GDM1 (cell line): ENCODE results near the gene HAPLN1.

Experiments used
- DNase-seq: peaks from one replicate; lab custom pipeline; 2025; lab: John Stamatoyannopoulos, UW

Gene HAPLN1

DNA sequence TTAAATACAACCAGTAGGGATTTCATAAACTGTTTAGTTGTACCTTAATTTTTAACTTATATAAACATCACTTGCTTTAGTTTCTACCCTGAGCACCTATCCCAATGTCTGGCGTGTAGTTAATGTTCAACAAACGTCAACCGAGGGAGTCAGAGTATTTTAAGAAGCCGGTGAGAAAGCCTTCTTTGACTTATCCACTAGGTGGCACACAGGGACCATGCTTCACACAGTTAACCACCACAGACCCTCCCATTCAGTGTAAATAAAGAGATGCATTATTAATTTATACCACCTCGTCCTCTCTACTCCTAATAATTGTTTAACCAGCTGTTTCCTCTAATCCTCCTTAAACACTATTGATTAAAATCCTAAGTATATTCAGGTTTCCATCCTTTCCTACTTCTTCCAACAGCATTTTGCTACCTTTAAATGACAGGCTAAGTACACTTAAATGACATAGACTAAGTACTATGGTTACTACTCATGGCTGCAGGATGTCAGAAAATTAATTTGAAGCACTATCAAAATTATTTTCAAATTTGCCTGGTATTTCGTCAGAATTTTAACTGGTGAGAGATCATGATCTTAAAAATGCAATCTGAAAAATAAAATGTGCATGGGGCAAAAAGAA is 2.3 kb downstream of the HAPLN1 start:
- peak; percentile 47 for DNase-seq

DNA sequence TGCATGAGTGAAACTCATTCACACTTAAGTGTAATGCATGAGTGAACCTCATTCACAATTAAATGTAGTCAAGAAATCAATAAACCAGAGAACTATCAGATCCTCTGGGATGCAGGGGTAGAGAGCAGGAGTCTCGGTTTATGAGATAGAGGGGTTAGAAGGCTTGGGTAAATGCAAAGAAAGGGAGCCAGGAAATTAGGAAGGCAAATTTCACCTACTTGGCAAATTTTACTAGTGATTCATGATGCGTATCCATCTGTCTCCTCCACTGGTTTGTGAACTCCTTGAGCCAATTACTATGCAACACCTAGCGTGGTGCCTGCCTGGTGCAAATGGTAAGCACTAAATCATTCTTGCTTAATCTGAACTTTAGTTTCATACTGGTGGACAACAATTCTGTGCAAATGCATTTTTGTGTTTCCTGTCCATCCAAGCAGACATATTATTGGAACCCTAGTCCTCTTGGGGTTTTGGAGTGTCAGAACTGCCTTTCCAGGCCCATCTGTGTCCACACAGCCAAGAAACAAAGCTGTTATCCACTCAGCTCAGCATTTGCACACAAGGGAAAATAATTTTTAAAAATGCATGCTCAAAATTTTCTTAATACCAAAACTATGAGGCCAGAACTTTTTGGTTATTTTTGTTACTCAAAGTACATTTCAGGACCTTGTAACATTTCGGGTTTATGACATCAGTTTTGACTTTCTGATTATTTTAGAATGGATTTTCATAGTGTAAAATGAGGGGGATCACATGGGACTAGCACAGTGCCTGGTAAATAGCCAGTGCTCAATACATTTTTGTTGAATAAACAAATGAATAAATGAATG is 5.2 kb downstream of the HAPLN1 start:
- no peak for DNase-seq

DNA sequence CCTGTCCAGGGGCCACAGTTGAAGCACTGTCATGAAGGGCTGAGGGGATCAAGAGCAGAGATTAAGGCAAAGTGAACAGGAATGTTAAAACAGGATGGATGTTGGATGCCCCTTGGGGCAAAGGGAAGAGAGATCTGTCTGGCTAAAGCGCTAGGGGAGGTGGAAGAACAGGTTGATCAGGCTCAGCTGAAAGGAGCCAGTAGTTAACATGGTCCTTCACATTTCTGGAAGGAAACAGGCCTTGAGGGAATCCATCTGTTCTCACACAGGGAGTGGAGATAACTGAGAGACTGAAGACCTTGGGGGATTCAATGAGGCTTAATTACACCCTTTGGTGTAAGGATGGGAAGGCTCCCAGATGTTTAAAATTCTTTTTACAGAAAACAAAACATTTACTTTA is 5.8 kb downstream of the HAPLN1 start:
- no peak for DNase-seq

DNA sequence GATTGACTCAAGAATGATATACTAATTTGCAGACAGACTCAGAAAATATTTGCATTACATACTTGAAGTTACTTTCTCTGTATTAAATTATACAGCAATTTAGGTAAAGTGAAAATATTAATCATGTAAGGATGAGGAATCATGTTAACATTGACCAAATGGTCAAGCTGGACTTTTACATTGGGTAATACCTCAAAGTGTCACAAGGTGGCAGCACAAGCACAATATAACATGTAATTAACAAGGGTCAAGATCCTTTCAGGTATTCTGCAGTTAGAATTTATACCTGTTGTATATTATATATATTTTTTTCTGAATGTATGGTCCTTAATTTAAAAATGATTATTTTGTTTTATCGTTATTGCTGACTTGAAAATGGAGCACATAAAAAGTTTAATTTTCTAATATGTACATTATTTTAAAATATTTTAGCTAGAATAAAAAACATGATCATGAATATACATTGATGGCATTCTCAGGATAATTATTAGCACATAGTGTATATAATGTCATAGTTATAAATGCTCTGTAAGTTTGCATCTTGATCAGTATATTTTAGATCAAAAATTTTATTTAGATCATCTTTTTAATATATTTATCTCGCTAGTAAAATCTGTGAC is 8.6 kb downstream of the HAPLN1 start:
- DNase-seq, result no peak

DNA sequence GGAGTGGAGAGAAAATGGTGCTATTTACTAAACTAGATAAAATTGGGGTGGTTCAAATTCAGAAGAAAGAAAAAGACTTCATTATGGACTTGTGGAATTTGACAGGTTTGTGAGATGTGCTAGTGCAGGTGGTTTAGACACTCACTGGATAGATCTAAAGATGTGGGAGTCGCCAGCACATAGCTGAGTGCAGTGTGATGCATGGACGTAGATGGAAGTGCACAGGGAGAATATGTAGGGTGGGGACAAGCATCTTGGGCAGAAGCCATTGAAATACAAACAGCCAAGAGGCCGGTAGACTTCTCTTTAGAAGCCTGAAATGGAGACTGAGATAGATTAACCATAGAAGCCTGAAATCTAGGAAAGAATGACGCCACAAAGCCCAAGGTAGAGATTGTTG is 10.7 kb downstream of the HAPLN1 start:
- no peak for DNase-seq

DNA sequence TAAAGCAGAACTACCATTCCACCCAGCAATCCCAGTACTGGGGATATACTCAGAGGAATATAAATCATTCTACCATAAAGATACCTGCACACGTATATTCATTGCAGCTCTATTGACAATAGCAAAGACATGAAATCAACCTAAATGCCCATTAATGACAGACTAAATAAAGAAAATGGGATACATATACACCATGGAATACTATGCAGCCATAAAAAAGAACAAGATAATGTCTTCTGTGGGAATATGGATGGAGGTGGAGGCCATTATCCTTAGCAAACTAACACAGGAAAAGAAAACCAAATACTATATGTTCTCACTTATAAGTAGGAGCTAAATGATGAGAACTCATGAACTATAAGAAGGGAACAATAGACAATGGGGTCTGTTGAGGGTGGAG is 12.5 kb downstream of the HAPLN1 start:
- no peak for DNase-seq

DNA sequence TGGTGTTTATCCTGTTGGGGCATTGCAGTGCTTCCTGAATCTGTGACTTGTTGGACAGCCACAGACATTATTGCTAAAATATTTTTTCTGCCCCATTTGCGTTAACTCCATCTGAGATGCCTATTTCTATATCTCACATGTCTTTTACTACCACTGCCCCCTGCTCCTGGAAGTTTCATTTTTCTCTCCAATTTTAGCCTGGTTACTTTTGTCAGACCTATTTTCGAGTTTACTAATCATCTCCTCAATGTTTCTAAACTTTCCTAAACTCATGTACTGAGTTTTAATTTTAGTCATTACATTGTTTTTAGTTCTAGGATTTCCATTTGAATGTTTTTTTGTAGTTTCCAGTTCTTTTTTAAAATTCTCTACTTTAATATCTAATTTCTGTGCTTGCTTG is 17.6 kb downstream of the HAPLN1 start:
- DNase-seq, result no peak

DNA sequence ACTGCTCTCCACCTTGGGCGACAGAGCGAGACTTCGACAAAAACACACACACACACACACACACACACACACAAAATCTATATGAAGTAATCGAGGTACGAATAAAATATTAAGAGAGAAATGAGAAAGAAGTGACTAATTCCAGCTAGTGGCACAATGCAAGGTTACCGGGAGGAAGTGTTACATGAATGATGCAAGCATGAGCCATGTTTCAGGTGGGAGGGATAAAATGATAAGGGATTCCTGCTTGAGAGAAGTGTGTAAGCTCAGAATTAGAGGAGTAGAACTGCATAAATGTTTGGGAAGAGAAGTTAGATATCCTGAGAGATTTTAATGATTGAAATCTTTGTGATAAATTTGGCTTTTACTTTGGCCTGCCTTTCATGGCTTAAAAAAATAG is 18.8 kb downstream of the HAPLN1 start:
- no peak for DNase-seq

DNA sequence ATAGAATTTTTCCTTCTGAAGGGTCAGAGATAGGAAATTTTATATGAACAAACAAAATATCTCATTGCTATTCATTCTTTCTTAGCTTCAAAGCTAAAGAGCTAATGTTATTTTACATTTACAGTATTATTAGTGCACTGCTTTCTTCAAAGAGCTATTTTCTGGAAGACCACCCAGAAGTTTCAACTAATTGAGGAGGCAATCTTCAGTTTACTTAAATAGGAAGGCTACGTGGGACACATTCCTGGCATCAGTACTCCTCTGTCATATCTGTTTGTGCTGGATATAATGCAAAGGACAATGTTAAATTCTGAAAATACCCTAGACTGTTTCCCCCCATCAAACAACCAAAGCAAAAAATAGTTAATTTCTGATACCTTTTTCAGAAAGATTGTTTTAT is 30.8 kb downstream of the HAPLN1 start:
- DNase-seq, result no peak

DNA sequence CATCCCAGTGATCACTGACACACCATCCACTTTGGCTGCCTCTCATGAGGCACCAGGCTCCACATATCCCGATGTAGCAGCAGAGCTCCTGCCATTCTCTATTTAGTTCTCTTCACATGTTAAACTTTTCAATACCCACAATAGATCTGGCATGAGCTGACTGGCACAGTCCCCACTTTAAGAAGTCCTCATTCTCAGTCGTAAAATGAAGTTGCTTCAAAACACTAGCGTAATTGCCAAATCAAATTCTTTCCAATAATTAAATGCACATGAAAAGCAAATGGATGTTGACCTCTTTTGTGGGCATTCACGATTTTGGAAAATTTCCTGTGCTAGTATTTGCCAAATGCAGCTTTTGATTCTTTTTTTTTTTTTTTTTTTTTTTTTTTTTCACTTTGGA is 32.4 kb downstream of the HAPLN1 start:
- no peak for DNase-seq

DNA sequence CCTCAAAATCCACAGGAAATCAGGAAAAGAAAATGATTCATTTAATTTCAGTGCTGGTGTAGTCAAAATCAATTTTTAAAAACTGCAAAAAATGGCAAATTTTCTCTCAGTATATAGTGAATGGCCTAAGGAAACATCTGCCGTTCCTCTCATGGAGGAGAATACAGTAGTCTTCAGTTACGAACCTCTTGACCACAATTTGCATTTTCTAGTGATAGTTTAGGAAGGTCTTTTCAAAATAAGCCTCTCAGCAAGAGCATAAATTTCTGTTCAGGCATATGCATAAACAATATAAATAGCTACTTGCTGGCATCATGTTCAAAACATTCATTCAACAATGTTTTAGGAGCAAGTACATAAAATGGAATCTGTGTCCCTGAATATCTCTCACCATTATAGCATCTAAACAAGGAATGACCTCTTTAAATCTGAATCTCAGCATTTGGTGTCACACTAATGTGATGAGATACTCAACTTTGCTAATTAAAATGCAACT is 33.5 kb downstream of the HAPLN1 start:
- no peak for DNase-seq

DNA sequence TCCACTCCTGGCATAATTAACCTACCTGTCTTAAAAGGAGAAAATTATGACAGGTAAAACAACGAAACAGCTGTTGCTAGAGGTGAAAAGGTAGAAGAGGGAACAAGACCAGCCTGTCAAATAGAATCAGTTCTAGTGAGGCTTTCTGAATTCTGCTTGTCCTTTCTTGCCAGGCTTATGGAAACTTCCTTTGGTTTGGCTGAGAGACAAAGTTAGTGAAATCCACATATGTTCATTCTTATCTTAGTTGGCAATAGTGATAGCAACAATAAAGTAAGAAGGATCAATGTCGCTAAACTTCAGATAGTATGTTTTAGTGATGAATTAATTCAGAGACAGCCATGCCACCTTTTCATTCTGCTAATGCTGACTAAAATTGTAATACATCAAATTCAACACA is 34.4 kb downstream of the HAPLN1 start:
- DNase-seq, result no peak

DNA sequence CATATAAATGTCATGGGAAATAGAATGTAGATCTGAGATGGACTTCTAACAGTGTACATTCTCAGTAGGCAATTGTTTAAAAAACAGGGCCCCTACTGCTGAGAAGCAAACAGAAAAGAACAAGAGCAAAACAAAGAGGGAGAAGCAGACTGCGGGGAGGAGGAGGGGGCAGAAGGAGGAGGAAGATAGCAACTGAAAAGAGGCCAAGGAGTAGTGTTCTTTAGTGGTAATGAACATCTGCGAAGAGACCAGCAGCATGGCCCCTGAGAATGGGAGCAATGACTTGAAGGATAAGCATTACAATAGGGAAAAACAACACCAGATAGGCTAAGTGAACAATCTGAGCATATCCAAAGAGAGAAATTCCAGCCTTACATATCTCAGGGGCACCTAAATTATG is 36.8 kb downstream of the HAPLN1 start:
- DNase-seq, result no peak

DNA sequence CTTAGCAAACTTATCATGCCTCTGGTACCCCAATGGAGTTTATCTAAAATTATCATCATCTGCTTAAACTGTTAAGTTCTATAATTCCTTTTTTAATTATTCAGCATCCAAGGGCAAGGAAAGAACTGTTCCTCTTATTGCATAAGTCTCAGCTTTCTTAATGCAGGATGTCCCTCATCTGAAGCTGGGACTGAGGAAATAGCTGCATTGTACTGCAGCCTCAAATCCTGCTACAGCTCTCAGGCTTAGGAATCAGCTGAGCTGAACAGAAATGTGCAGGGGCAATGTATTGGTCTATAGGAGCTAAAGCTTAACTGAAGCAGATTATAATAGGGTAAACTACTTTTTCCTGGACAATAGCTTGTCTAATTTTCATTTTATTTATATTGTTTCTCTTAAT is 48.0 kb downstream of the HAPLN1 start:
- DNase-seq, result no peak

DNA sequence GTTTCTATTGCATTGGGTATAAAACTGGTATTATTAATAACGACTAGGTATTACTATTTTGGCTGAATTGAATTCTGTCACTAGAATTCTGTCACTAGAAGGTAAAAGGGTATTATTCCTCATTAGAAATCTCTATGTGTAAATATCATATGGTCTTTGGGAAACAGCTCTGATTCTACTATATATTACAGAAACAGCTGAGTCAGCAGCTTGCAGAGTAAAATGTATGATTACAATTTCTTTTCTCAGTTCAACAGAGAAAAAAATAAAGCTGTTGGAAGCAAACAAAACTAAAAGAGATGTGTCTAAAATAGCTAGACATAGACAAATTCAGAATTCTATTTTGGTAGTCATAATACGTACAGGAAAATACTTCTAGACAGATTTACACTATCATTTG is 48.5 kb downstream of the HAPLN1 start:
- DNase-seq, result no peak

DNA sequence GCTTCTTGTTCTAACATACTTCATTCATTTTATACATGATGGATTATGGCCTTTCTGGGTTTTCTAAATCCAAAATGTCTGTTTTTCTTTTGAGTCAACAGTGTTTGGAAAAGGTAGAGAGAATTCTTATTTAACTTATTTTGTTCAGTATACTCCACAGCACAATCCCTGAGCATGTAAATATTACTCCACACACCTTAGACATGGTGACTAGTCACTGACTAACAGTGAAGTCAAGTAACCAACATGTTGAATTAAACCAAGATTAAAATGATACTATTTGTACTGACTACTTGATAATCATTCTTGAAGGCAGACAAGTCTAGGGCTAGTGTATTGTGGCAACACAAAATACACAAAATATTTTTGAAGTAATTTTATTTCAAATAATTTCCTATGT is 55.0 kb downstream of the HAPLN1 start:
- no peak for DNase-seq

DNA sequence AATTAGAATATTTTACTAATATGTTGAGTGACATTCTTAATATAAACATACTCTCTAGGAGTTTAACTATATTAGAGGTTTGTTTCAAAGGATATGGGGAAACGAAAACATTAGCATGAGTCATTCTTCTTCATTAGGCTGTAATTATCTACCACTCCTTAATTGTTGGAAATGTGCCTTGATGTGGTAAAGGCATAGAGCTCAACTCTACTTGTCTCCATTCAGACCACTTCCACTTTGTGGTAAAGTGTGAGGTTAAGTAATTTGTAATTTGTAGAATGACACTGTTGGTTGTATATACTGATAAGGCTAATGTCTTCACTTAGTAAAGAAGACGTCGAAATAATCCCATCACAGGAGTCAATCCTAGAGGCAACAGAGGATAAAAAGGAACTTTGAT is 58.1 kb downstream of the HAPLN1 start:
- peak; percentile 8 for DNase-seq

DNA sequence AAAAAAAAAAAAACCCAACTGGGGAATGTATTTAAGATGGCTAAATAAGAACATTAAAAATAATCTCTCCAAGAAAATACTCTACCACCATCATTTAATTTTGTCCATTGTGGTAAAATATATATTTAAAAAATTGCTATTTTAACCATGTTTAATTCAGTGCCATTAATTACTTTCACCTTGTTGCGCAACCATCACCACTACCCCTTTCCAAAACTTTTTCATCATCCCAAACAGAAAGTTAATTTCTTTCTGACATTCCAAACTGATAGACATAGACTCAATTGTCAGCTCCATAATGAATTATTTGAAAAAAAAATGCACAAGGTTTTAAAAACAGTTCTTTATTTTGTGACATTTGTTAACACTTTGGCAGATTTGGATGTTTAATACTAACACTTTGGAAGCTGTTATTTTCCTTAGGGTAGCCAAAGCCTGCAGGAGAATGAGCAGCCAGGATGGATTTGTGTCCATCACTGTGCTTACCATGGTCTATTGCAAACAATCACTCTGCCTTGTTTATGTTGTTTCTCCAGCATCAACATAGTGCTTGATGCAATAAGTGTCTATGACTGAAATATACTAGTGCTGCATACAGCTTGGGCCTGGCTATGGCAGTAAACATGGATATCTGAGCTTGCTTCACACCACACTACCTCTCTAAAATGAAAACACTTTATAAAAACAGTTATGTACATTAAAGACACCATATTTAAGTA is 62.7 kb downstream of the HAPLN1 start:
- no peak for DNase-seq

DNA sequence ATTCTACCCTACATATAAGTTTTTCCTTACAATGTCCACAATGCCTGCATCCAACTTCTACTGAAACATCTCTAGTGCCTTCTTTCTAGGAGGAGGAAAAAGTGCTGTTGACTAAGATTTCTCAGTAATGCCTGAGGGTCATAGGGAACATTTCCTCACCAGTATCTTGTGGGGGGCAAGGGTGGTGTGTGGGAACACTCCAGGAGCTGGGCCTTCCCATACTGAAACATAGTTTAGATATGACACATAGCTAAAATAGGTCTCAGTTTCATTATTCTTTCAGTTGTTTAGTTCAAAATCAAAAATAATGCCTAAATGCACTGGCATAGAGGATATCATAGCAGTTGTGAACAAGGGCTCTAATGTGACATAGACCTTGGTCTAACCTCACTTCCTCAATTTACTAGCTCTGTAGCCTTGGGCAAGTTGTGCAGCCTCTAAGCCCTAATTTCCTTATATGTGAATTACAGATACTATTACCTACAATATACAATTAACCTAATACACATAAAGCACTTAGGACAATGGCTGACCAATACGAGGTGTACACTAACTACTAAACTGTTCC is 66.1 kb downstream of the HAPLN1 start:
- no peak for DNase-seq

DNA sequence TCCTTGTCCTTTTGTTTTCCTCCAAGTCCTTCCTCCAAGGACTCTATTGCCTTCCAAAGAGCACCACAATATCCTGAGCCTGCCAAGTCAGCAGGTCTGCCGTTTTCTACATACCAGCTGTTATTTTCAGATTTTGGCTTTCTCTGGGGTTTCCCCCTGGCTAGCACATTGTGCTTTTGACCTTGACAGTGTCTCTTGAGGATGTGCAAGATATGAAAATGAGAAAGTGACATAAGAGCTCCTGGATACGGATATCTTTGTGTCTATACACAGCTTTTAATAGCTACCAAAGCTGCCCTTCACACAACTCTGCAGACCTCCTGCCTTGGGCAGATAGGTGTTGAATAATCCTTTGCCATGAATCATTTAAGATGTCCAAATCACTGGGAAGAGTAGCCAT is 67.0 kb downstream of the HAPLN1 start:
- DNase-seq, result no peak

DNA sequence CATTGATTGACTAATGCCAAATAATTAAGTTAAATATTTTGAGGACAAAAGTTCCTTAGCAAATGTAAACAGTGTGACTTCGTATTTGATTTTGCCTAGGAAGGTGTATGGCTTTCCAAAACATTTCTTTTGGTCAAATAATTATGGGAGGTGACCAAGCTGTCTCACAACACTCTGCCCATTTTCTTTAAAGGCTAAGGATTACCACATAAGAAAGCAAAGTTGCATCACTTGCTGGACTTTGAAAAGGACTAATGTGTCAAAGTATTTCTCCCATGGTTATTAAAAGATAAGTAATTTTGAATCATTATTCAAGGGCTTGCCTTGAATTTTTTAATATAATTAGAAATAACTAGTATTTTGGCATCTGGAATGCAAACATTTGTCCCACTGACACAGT is 74.7 kb downstream of the HAPLN1 start:
- DNase-seq, result no peak

DNA sequence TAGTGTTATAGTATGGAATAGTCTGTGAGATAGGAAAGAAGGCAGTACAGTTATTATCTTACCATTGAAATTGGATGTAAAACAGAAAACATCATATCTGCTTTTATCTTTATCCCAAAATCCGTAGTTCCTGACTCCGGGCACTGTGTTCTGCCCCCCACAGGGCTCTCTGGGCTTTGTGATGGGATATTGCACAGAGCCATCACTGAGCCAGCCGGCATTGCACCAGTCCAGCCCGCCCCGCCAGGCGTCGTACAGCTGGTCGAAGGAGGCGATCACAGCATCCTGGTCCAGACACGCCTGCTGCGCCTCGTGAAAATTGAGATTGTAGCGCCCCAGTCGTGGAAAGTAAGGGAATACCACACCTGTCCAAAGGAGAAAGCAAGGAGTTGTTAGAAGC is 76.4 kb downstream of the HAPLN1 start:
- no peak for DNase-seq
